ENCODE data around the gene GLOD5.
A peak's percentile ranks its signal among the peaks of the same experiment; 100 is the strongest.
"Not testable (repeated sequence)": the region's sequence is repeated elsewhere in the genome, so short reads cannot be mapped to it uniquely, and the experiment has no call there.

The GLOD5 gene

GRCh38 chrX:48792219-48792618 is 30.7 kb downstream of the GLOD5 start:
- DNase-seq (ENCODE audit: low read depth in 1 of 2, low spot score in 1 of 2): no peak

GRCh38 chrX:48793935-48794334 is 32.4 kb downstream of the GLOD5 start:
- DNase-seq (ENCODE audit: low read depth in 1 of 2, low spot score in 1 of 2): no peak

- no peak for DNase-seq (ENCODE audit: low read depth in 1 of 2, low spot score in 1 of 2)
Observed at GRCh38 chrX:48794340-48794910, 32.9 kb downstream of the GLOD5 start.

DNA sequence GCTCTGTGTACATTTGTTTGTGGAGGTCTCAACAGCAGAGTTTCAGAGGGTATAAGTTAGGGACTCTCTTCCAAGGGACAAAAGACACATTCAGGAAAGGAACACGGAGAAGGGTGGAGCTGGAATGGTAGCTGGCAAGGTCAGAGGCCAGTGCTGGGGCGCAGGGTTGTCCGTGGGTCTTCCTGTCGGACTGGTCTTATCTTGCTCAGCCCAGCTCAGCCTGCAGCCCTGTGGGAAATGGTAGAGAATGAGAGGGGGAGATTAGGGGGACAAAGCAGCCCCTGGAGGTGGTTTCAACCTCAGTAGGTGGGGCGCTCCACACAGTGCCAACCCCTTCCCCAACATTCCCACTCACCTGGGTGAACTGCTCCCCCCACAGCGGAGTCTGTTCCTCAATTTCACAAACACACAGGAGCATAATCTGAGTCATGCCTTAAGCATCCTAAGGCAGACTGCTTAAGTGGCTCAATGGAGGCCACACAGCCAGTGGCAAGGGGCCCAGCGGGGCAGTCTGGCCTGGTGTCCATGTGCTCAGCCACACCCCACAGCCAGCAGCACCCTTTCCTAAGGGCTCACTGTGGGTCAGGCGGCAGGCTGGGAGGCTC is 33.5 kb downstream of the GLOD5 start:
- DNase-seq (ENCODE audit: low read depth in 1 of 2, low spot score in 1 of 2): no peak

GRCh38 chrX:48798318-48798717 is 36.8 kb downstream of the GLOD5 start:
- DNase-seq (ENCODE audit: low read depth in 1 of 2, low spot score in 1 of 2): no peak

GRCh38 chrX:48800574-48801279 is 39.2 kb downstream of the GLOD5 start:
- DNase-seq (ENCODE audit: low read depth in 1 of 2, low spot score in 1 of 2): no peak

GRCh38 chrX:48801280-48802088 is 39.9 kb downstream of the GLOD5 start, which contains the start of gene HDAC6:
Gene HDAC6, plus strand, starts transcription at chrX:48802067. Its CDS starts 626 bp downstream, at chrX:48802693.
- DNase-seq (ENCODE audit: low read depth in 1 of 2, low spot score in 1 of 2): peak; percentile 85 to 87

DNA sequence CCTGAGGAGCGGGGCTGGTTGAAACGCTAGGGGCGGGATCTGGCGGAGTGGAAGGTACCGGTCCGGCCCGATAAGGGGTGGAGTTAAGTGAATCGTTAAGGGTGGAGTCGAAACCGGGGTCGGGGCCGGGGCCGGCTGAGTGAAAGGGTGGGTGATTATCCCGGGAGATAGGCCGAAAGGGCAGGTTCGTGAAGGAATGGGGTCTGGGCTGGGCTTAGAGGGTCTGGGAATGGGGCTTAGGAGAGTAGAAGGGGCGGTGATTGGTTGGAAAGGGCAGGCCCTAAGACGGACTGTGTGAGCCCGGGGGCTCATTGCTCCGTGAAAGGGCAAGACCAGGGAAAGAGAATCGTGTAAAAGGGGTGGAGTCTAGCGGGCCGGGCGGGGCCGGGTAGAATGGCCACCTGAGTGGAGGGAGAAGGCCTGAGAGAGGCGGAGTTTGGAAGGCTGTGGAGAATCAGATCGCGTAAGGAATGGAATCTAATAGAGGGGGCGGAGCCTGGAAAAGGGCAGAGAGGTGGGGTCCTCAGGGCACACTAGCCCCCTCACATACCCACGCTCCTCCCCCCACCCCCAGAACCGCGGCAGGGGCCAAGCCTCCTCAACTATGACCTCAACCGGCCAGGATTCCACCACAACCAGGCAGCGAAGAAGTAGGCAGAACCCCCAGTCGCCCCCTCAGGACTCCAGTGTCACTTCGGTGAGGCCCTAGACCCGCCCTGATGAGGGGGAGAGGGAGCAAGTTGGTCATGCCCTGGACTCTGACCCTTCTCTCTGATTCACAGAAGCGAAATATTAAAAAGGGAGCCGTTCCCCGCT is 40.8 kb downstream of the GLOD5 start:
- DNase-seq (ENCODE audit: low read depth in 1 of 2, low spot score in 1 of 2): peak in 1 of 2 donors; percentile 28

DNA sequence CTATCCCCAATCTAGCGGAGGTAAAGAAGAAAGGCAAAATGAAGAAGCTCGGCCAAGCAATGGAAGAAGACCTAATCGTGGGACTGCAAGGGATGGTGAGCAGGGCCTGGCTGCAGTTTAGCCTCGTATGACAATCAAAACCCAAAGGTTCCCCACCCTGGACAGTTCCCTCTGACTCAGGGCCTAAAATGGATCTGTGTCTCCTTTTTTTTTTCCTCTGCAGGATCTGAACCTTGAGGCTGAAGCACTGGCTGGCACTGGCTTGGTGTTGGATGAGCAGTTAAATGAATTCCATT is 41.3 kb downstream of the GLOD5 start:
- DNase-seq (ENCODE audit: low read depth in 1 of 2, low spot score in 1 of 2): no peak

- no peak for DNase-seq (ENCODE audit: low read depth in 1 of 2, low spot score in 1 of 2)
Observed at GRCh38 chrX:48806081-48806480, 44.5 kb downstream of the GLOD5 start.

DNA sequence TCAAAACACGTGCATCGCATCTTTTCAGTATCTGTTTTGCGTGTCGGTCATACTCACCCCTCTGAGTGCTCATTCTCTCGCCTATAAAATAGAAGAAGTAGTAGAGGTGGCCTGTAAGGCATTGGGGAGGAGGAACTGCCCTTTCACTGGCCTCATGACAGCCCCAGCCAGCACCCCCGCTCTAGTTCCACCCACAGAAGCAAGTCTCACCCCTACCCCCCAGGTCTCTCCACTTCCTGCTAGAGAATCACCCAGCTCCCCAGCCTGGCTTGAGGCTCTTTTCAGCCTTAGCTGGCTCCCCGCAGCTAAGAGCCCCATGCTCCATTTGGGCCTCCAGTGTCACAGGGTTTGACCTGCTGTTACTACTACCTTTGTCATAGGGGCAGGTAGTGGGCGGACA is 52.1 kb downstream of the GLOD5 start:
- no peak for DNase-seq (ENCODE audit: low read depth in 1 of 2, low spot score in 1 of 2)

- DNase-seq (ENCODE audit: low read depth in 1 of 2, low spot score in 1 of 2): no peak
Observed at GRCh38 chrX:48814722-48815121, 53.2 kb downstream of the GLOD5 start.

DNA sequence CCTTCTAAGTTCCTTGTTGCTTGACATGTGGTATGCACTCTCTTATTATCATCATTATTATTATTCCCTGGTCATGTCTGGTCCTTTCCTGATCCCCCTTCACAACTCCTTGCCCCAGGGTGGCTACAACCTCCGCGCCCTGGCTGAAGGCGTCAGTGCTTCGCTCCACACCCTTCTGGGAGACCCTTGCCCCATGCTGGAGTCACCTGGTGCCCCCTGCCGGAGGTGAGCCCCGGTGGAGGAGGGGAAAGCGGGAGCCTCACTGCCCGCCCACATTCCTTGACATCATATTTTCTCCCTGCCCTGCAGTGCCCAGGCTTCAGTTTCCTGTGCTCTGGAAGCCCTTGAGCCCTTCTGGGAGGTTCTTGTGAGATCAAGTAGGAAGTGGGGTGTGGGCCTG is 53.7 kb downstream of the GLOD5 start:
- no peak for DNase-seq (ENCODE audit: low read depth in 1 of 2, low spot score in 1 of 2)

- no peak for DNase-seq (ENCODE audit: low read depth in 1 of 2, low spot score in 1 of 2)
Observed at GRCh38 chrX:48816014-48816810, 54.7 kb downstream of the GLOD5 start.

GRCh38 chrX:48818098-48818497 is 56.6 kb downstream of the GLOD5 start:
- no peak for DNase-seq (ENCODE audit: low read depth in 1 of 2, low spot score in 1 of 2)

DNA sequence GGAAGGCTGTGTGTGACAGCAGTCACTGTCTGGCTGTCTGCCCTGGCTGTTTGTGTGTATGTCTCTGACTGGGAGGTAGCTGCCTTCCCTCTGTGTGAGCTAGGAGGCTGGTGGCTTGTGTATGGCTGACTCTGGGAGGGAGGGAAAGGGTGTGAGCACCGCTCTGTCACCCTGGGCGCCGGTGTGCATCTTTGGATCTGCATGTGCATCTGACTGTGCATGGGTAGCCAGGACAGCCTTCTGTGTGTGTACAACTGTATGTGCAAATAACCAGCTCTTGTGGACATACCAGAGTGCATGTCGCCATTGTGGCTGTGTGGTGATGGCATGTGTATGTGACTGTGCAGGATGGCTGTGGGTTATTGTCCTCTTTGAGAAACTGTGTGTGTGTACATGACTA is 57.3 kb downstream of the GLOD5 start:
- DNase-seq (ENCODE audit: low read depth in 1 of 2, low spot score in 1 of 2): no peak

GRCh38 chrX:48819394-48819793 is 57.8 kb downstream of the GLOD5 start:
- not testable (repeated sequence) for DNase-seq (ENCODE audit: low read depth in 1 of 2, low spot score in 1 of 2)

GRCh38 chrX:48823053-48823452 is 61.5 kb downstream of the GLOD5 start:
- DNase-seq (ENCODE audit: low read depth in 1 of 2, low spot score in 1 of 2): no peak
